Ammon's horn (tissue), 1 donor: ENCODE results near the gene TMC7.

Experiments
- DNase-seq: peaks from one replicate; pipeline ENCODE4 v3.0.0-alpha.2; 2016; ENCODE audit warnings: low spot score

The TMC7 gene

GRCh38 chr16:19089410-19089955 lies 105.7 kb downstream of the TMC7 start:
- DNase-seq: no peak

GRCh38 chr16:19090916-19091315 lies 107.2 kb downstream of the TMC7 start:
- DNase-seq: no peak

- DNase-seq: no peak
These were observed 109.1 kb downstream of the TMC7 start for GRCh38 chr16:19092653-19093410.

GRCh38 chr16:19093631-19094541 lies 110.2 kb downstream of the TMC7 start:
- DNase-seq: no peak

GRCh38 chr16:19094542-19095365 lies 111.0 kb downstream of the TMC7 start:
- no peak for DNase-seq

GRCh38 chr16:19095654-19096053 lies 111.9 kb downstream of the TMC7 start:
- no peak for DNase-seq

GRCh38 chr16:19098173-19098572 lies 114.4 kb downstream of the TMC7 start:
- no peak for DNase-seq

GRCh38 chr16:19102187-19102872 lies 118.6 kb downstream of the TMC7 start:
- DNase-seq: no peak

GRCh38 chr16:19104607-19105006 lies 120.9 kb downstream of the TMC7 start:
- no peak for DNase-seq

- no peak for DNase-seq
These were observed 121.4 kb downstream of the TMC7 start for GRCh38 chr16:19105131-19105530.

- DNase-seq: no peak
These were observed 122.3 kb downstream of the TMC7 start for GRCh38 chr16:19105891-19106624.

- DNase-seq: no peak
These were observed 122.9 kb downstream of the TMC7 start for GRCh38 chr16:19106625-19107020.

GRCh38 chr16:19108409-19109287 lies 124.9 kb downstream of the TMC7 start:
- DNase-seq: no peak

- no peak for DNase-seq
These were observed 125.5 kb downstream of the TMC7 start for GRCh38 chr16:19109288-19109664.

- no peak for DNase-seq
These were observed 127.0 kb downstream of the TMC7 start for GRCh38 chr16:19110537-19111360.

GRCh38 chr16:19112099-19112407 lies 128.3 kb downstream of the TMC7 start:
- no peak for DNase-seq
